ENCODE data around the gene TMEM163. TPM values are rescaled to one million over a fixed set of nuclear protein-coding genes. Genes with fewer than 3 reads are reported as not detected.

TMEM163 gene
- total and polyA plus RNA-seq, 8 donors, result 0.58 to 16.7 (median 3.2) TPM; not detected in 1

GRCh38 chr2:134449157-134449556 is 269.6 kb downstream of the TMEM163 start:
- peaks cover 13 to 75% (median 65%) of the 10 kb centered on the region in 4 donors for H3K36me3 ChIP-seq
- TF ChIP-seq POLR2A (IDR thresholded peaks at IDR 0.05) (no peak), CTCF (IDR thresholded peaks at IDR 0.05) (no peak), POLR2AphosphoS5 (IDR thresholded peaks at IDR 0.05) (no peak), EP300 (IDR thresholded peaks at IDR 0.05) (no peak)
- no peaks in the 10 kb centered on the region for H3K9me3 ChIP-seq
- intact Hi-C loops (cut with DNase I; ENCODE audit: low total_unique reads), result no loop called here
- 68 to 81% (median 75%) methylated on average over 7 of the region's 7 CpGs for WGBS, 5 donors
- H3K4me3 ChIP-seq, result no peak overlapping the region
- H3K27me3 ChIP-seq, result no peaks in the 10 kb centered on the region
- no peak overlapping the region for H3K27ac ChIP-seq
- DNase-seq, result no peak
- H3K4me1 ChIP-seq, result peaks cover 0 to 16% (median 15%) of the 10 kb centered on the region in 4 donors

- H3K36me3 ChIP-seq, result peaks cover 13 to 75% (median 65%) of the 10 kb centered on the region in 4 donors
- no peak for DNase-seq
- no peaks in the 10 kb centered on the region for H3K9me3 ChIP-seq
- intact Hi-C loops (cut with DNase I; ENCODE audit: low total_unique reads), result no loop called here
- WGBS, 5 donors, result 89 to 96% (median 94%) methylated on average over 2 to 6 of the region's 6 CpGs
- peaks cover 0 to 19% (median 15%) of the 10 kb centered on the region in 4 donors for H3K4me1 ChIP-seq
- TF ChIP-seq POLR2A (IDR thresholded peaks at IDR 0.05) (no peak), POLR2AphosphoS5 (IDR thresholded peaks at IDR 0.05) (no peak), CTCF (IDR thresholded peaks at IDR 0.05) (no peak), EP300 (IDR thresholded peaks at IDR 0.05) (no peak)
- no peak overlapping the region for H3K4me3 ChIP-seq
- no peaks in the 10 kb centered on the region for H3K27me3 ChIP-seq
- H3K27ac ChIP-seq, result no peak overlapping the region
These were observed 270.1 kb downstream of the TMEM163 start for GRCh38 chr2:134448650-134449049.

- Histone ChIP-seq H3K4me3 (no peak overlapping the region), H3K27me3 (no peaks in the 10 kb centered on the region), H3K4me1 (peaks cover 0 to 19% (median 15%) of the 10 kb centered on the region in 4 donors), H3K9me3 (no peaks in the 10 kb centered on the region), H3K36me3 (peaks cover 13 to 82% (median 67%) of the 10 kb centered on the region in 4 donors), H3K27ac (no peak overlapping the region)
- 92 to 96% (median 94%) methylated on average over 2 to 4 of the region's 4 CpGs for WGBS, 5 donors
- DNase-seq, result no peak
- TF ChIP-seq CTCF (IDR thresholded peaks at IDR 0.05) (no peak), EP300 (IDR thresholded peaks at IDR 0.05) (no peak), POLR2AphosphoS5 (IDR thresholded peaks at IDR 0.05) (no peak), POLR2A (IDR thresholded peaks at IDR 0.05) (no peak)
- intact Hi-C loops (cut with DNase I; ENCODE audit: low total_unique reads), result no loop called here
These were observed 271.1 kb downstream of the TMEM163 start for GRCh38 chr2:134447669-134448068.

GRCh38 chr2:134446383-134447017 is 272.3 kb downstream of the TMEM163 start:
- Histone ChIP-seq H3K36me3 (peaks cover 13 to 88% (median 78%) of the 10 kb centered on the region in 4 donors), H3K4me3 (no peak overlapping the region), H3K27ac (no peak overlapping the region), H3K9me3 (no peaks in the 10 kb centered on the region), H3K27me3 (no peaks in the 10 kb centered on the region), H3K4me1 (peaks cover 0 to 19% (median 15%) of the 10 kb centered on the region in 4 donors)
- intact Hi-C loops (cut with DNase I; ENCODE audit: low total_unique reads), result no loop called here
- 71 to 87% (median 77%) methylated on average over 8 of the region's 8 CpGs for WGBS, 5 donors
- TF ChIP-seq POLR2A (IDR thresholded peaks at IDR 0.05) (no peak), CTCF (IDR thresholded peaks at IDR 0.05) (no peak), POLR2AphosphoS5 (IDR thresholded peaks at IDR 0.05) (no peak), EP300 (IDR thresholded peaks at IDR 0.05) (no peak)
- DNase-seq, result peak in 1 of 2 donors; percentile 66

Data from stomach (tissue), 9 donors.